HG02798 (cell line): ENCODE results near the gene TTLL12.

ENCODE experiments used
- ATAC-seq: cut with Tn5 transposase; IDR thresholded peaks from one replicate; pipeline ENCODE4 v1.9.1; 2021; ENCODE audit warnings: mild to moderate bottlenecking; ENCODE audit not compliant: unreplicated experiment, poor library complexity

The TTLL12 gene

GRCh38 chr22:43201486-43202219 is 14.7 kb upstream of the TTLL12 start:
- no peak for ATAC-seq

GRCh38 chr22:43200555-43200954 is 13.6 kb upstream of the TTLL12 start:
- no peak for ATAC-seq

- ATAC-seq = no peak
Measured at GRCh38 chr22:43200031-43200430, 13.1 kb upstream of the TTLL12 start.

- no peak for ATAC-seq
Measured at GRCh38 chr22:43199541-43199940, 12.6 kb upstream of the TTLL12 start.

GRCh38 chr22:43198936-43199335 is 12.0 kb upstream of the TTLL12 start:
- ATAC-seq = no peak

GRCh38 chr22:43198126-43198525 is 11.2 kb upstream of the TTLL12 start:
- no peak for ATAC-seq

- ATAC-seq = no peak
Measured at GRCh38 chr22:43197271-43197941, 10.5 kb upstream of the TTLL12 start.

- no peak for ATAC-seq
Measured at GRCh38 chr22:43191831-43192230, 4.9 kb upstream of the TTLL12 start.

GRCh38 chr22:43188829-43189545 is 2.1 kb upstream of the TTLL12 start:
- ATAC-seq = no peak

- peak; percentile 94 for ATAC-seq
Measured at GRCh38 chr22:43187171-43188099, 501 bp upstream of the TTLL12 start.

GRCh38 chr22:43185860-43186261 is 1.1 kb downstream of the TTLL12 start:
- no peak for ATAC-seq

GRCh38 chr22:43183496-43184277 is 3.2 kb downstream of the TTLL12 start:
- ATAC-seq = no peak

GRCh38 chr22:43182726-43183125 is 4.2 kb downstream of the TTLL12 start:
- no peak for ATAC-seq

- ATAC-seq = no peak
Measured at GRCh38 chr22:43182118-43182517, 4.8 kb downstream of the TTLL12 start.

- ATAC-seq = no peak
Measured at GRCh38 chr22:43181321-43182076, 5.4 kb downstream of the TTLL12 start.

- ATAC-seq = no peak
Measured at GRCh38 chr22:43180670-43181069, 6.3 kb downstream of the TTLL12 start.

- ATAC-seq = no peak
Measured at GRCh38 chr22:43179911-43180195, 7.1 kb downstream of the TTLL12 start.

GRCh38 chr22:43179146-43179910 is 7.6 kb downstream of the TTLL12 start:
- no peak for ATAC-seq
